HG03139 (cell line): Measurements from ENCODE around the gene PNCK.

Experiments
- ATAC-seq: cut with Tn5 transposase; IDR thresholded peaks from one replicate; pipeline ENCODE4 v1.9.1; 2021; ENCODE audit not compliant: unreplicated experiment

The PNCK gene

GRCh38 chrX:153662266-153662665, 11.3 kb downstream of the PNCK start:
- no peak for ATAC-seq

- no peak for ATAC-seq
Observed at GRCh38 chrX:153659268-153659667, 14.3 kb downstream of the PNCK start.

- no peak for ATAC-seq
Observed at GRCh38 chrX:153657161-153657560, 16.5 kb downstream of the PNCK start.

- ATAC-seq, result no peak
Observed at GRCh38 chrX:153653556-153653955, 20.1 kb downstream of the PNCK start.

- ATAC-seq, result no peak
Observed at GRCh38 chrX:153651540-153652079, 22.0 kb downstream of the PNCK start.

GRCh38 chrX:153650959-153651358, 22.7 kb downstream of the PNCK start:
- ATAC-seq, result no peak

- ATAC-seq, result no peak
Observed at GRCh38 chrX:153649915-153650782, 23.5 kb downstream of the PNCK start.

GRCh38 chrX:153649178-153649914, 24.3 kb downstream of the PNCK start:
- ATAC-seq, result no peak

- no peak for ATAC-seq
Observed at GRCh38 chrX:153648358-153649177, 25.0 kb downstream of the PNCK start.

GRCh38 chrX:153647461-153648357, 25.9 kb downstream of the PNCK start:
- no peak for ATAC-seq

- ATAC-seq, result no peak
Observed at GRCh38 chrX:153646620-153647373, 26.8 kb downstream of the PNCK start, which contains the start of gene DUSP9. TSS of gene DUSP9 (plus strand) at chrX:153647203. CDS start at chrX:153647954, 751 bp downstream.

GRCh38 chrX:153645921-153646488, 27.6 kb downstream of the PNCK start:
- no peak for ATAC-seq

GRCh38 chrX:153645151-153645550, 28.5 kb downstream of the PNCK start:
- no peak for ATAC-seq

- ATAC-seq, result no peak
Observed at GRCh38 chrX:153644356-153645125, 29.1 kb downstream of the PNCK start.

- ATAC-seq, result no peak
Observed at GRCh38 chrX:153643431-153644351, 29.9 kb downstream of the PNCK start.

GRCh38 chrX:153642655-153643430, 30.8 kb downstream of the PNCK start:
- ATAC-seq, result no peak
